Hepatocyte (in vitro differentiated cells): ENCODE data around the gene KLHL1. TPM values are rescaled to one million over a fixed set of nuclear protein-coding genes. Genes with fewer than 3 reads are reported as not detected.
A peak's percentile ranks its signal among the peaks of the same experiment; 100 is the strongest.

Experiments used
- DNase-seq: peaks from one replicate; pipeline ENCODE4 v3.0.0-alpha.2; 2016; ENCODE audit warnings: low spot score
- H2AFZ ChIP-seq: fragments of 200-600 bp; sonication (generic); 2 replicates; pipeline ENCODE4 v1.6.0; 2016; ENCODE audit warnings: antibody characterized with exemption, mild to moderate bottlenecking
- H3K27ac ChIP-seq: fragments of 200-600 bp; sonication (generic); 2 replicates; pipeline ENCODE4 v1.5.1; 2016; ENCODE audit warnings: mild to moderate bottlenecking
- H3K27me3 ChIP-seq: fragments of 200-600 bp; sonication (generic); 2 replicates; pipeline ENCODE4 v1.6.1; 2016
- H3K36me3 ChIP-seq: fragments of 200-600 bp; sonication (generic); replicated peaks from 2 replicates; pipeline ENCODE4 v1.5.1; 2016; ENCODE audit warnings: low read depth; ENCODE audit not compliant: insufficient read depth
- H3K4me1 ChIP-seq: fragments of 200-600 bp; sonication (generic); 2 replicates; pipeline ENCODE4 v1.5.1; 2016; ENCODE audit warnings: mild to moderate bottlenecking, moderate library complexity; ENCODE audit not compliant: insufficient read depth
- H3K4me2 ChIP-seq: fragments of 200-600 bp; sonication (generic); 2 replicates; pipeline ENCODE4 v1.6.0; 2016
- H3K4me3 ChIP-seq: fragments of 200-600 bp; sonication (generic); 2 replicates; pipeline ENCODE4 v1.5.1; 2016; ENCODE audit warnings: mild to moderate bottlenecking
- H3K79me2 ChIP-seq: fragments of 200-600 bp; sonication (generic); 2 replicates; pipeline ENCODE4 v1.6.0; 2017; ENCODE audit warnings: mild to moderate bottlenecking
- H3K9me2 ChIP-seq: fragments of 200-600 bp; sonication (generic); replicated peaks from 2 replicates; pipeline ENCODE4 v1.6.0; 2017; ENCODE audit warnings: mild to moderate bottlenecking; ENCODE audit not compliant: insufficient read depth
- H3K9me3 ChIP-seq: fragments of 200-600 bp; sonication (generic); 2 replicates; pipeline ENCODE4 v1.5.1; 2016; ENCODE audit warnings: low read depth, mild to moderate bottlenecking
- H4K20me1 ChIP-seq: fragments of 200-600 bp; sonication (generic); 2 replicates; pipeline ENCODE4 v1.6.0; 2016; ENCODE audit warnings: mild to moderate bottlenecking; ENCODE audit not compliant: insufficient read depth, poor library complexity, severe bottlenecking
- CTCF ChIP-seq: fragments of 200-600 bp; sonication (generic); IDR thresholded peaks from 2 replicates; pipeline ENCODE4 v1.5.1; 2016; ENCODE audit warnings: antibody characterized with exemption, mild to moderate bottlenecking; ENCODE audit not compliant: poor library complexity
- EZH2 ChIP-seq: fragments of 200-600 bp; sonication (generic); IDR thresholded peaks from 2 replicates; pipeline ENCODE4 v1.6.1; 2016; ENCODE audit warnings: antibody characterized with exemption, mild to moderate bottlenecking, borderline replicate concordance
- EZH2phosphoT487 ChIP-seq: fragments of 200-600 bp; sonication (generic); IDR thresholded peaks from one replicate; pipeline ENCODE4 v1.6.1; 2018; ENCODE audit warnings: antibody characterized with exemption, mild to moderate bottlenecking, low read depth, moderate library complexity; ENCODE audit not compliant: unreplicated experiment, severe bottlenecking
- WGBS: methylation state at CpG from one replicate; pipeline ENCODE4 v1.1.6; 2016; ENCODE audit warnings: low lambda C conversion rate; ENCODE audit errors: missing lambda C conversion rate; 5-methylcytosine and 5-hydroxymethylcytosine counted together
- polyA plus RNA-seq: library from polyadenylated mRNA; unstranded; fragments of >200 nt; fragmentation: Nextera tagmentation; extraction: Ambion mirVana; gene quantifications from 2 replicates; pipeline ENCODE4 v1.2.1, GENCODE V29; 2016
- total RNA-seq: library from RNA; depleted of rRNA; stranded (reverse); fragments of >200 nt; gene quantifications from 2 replicates; pipeline ENCODE4 v1.2.3, GENCODE V29; 2014

Gene KLHL1
- total and polyA plus RNA-seq, 2 experiments from 2014 or later: 1.2 TPM

- no peak overlapping the region for H3K4me3 ChIP-seq
- H3K27me3 ChIP-seq: no peaks in the 10 kb centered on the region
- H3K36me3 ChIP-seq: no peaks in the 10 kb centered on the region
- no peaks in the 10 kb centered on the region for H3K9me2 ChIP-seq
- TF ChIP-seq EZH2phosphoT487 (no peak), CTCF (no peak), EZH2 (no peak)
- peaks cover 11% of the 10 kb centered on the region for H3K4me1 ChIP-seq
- no peaks in the 10 kb centered on the region for H3K79me2 ChIP-seq
- H2AFZ ChIP-seq: peak overlapping the region; percentile 46
- no peaks in the 10 kb centered on the region for H3K9me3 ChIP-seq
- peak; percentile 43 for DNase-seq
- H3K27ac ChIP-seq: peak overlapping the region; percentile 81
- WGBS: 50% methylated on average over 3 of the region's 3 CpGs
- H4K20me1 ChIP-seq: no peaks in the 10 kb centered on the region
- peak overlapping the region; percentile 67 for H3K4me2 ChIP-seq
These were observed 424.1 kb downstream of the KLHL1 start for GRCh38 chr13:69683921-69684686.

- Histone ChIP-seq H4K20me1 (no peaks in the 10 kb centered on the region), H3K9me3 (no peaks in the 10 kb centered on the region), H3K36me3 (no peaks in the 10 kb centered on the region), H2AFZ (no peak overlapping the region), H3K79me2 (no peaks in the 10 kb centered on the region), H3K4me3 (no peak overlapping the region), H3K4me1 (peaks cover 11% of the 10 kb centered on the region), H3K9me2 (no peaks in the 10 kb centered on the region), H3K4me2 (no peak overlapping the region), H3K27me3 (no peaks in the 10 kb centered on the region), H3K27ac (no peak overlapping the region)
- TF ChIP-seq EZH2: no peak
- TF ChIP-seq EZH2phosphoT487: no peak
- TF ChIP-seq CTCF: no peak
- 67% methylated on average over 3 of the region's 3 CpGs for WGBS
- DNase-seq: no peak
These were observed 426.5 kb downstream of the KLHL1 start for GRCh38 chr13:69681722-69682121.

GRCh38 chr13:69677343-69677742 lies 430.9 kb downstream of the KLHL1 start:
- no peaks in the 10 kb centered on the region for H3K9me2 ChIP-seq
- H2AFZ ChIP-seq: no peak overlapping the region
- no peaks in the 10 kb centered on the region for H4K20me1 ChIP-seq
- no peak overlapping the region for H3K4me3 ChIP-seq
- no peaks in the 10 kb centered on the region for H3K27me3 ChIP-seq
- TF ChIP-seq CTCF (no peak), EZH2phosphoT487 (no peak), EZH2 (no peak)
- H3K4me2 ChIP-seq: no peak overlapping the region
- H3K4me1 ChIP-seq: no peaks in the 10 kb centered on the region
- DNase-seq: no peak
- no peaks in the 10 kb centered on the region for H3K9me3 ChIP-seq
- no peak overlapping the region for H3K27ac ChIP-seq
- WGBS: 87% methylated on average over 3 of the region's 3 CpGs
- H3K36me3 ChIP-seq: no peaks in the 10 kb centered on the region
- H3K79me2 ChIP-seq: no peaks in the 10 kb centered on the region

GRCh38 chr13:69676286-69676685 lies 432.0 kb downstream of the KLHL1 start:
- H3K79me2 ChIP-seq: no peaks in the 10 kb centered on the region
- H2AFZ ChIP-seq: no peak overlapping the region
- no peaks in the 10 kb centered on the region for H3K27me3 ChIP-seq
- no peak overlapping the region for H3K4me3 ChIP-seq
- no peak for TF ChIP-seq CTCF
- no peak for TF ChIP-seq EZH2
- no peak for TF ChIP-seq EZH2phosphoT487
- H3K4me2 ChIP-seq: no peak overlapping the region
- no peaks in the 10 kb centered on the region for H4K20me1 ChIP-seq
- no peaks in the 10 kb centered on the region for H3K9me3 ChIP-seq
- H3K4me1 ChIP-seq: no peaks in the 10 kb centered on the region
- no peak for DNase-seq
- H3K36me3 ChIP-seq: no peaks in the 10 kb centered on the region
- H3K27ac ChIP-seq: no peak overlapping the region
- no peaks in the 10 kb centered on the region for H3K9me2 ChIP-seq
